Retina (tissue), 1 donor: ENCODE data around the gene LAMTOR1.
"Not testable (repeated sequence)": the region's sequence is repeated elsewhere in the genome, so short reads cannot be mapped to it uniquely, and the experiment has no call there.

Experiments used
- DNase-seq: peaks from one replicate; pipeline ENCODE4 v3.0.0-alpha.2; 2016

Gene LAMTOR1

GRCh38 chr11:72102946-72103753 lies at the start of gene LAMTOR1:
LAMTOR1 (minus strand) TSS chr11:72103297; CDS start chr11:72103224, 73 bp downstream.
- peak; percentile 96 for DNase-seq

- no peak for DNase-seq
Observed at GRCh38 chr11:72150882-72151281, 47.8 kb upstream of the LAMTOR1 start.

GRCh38 chr11:72146625-72147024 lies 43.5 kb upstream of the LAMTOR1 start:
- DNase-seq: no peak

GRCh38 chr11:72144807-72145565 lies 41.9 kb upstream of the LAMTOR1 start:
- DNase-seq: no peak

- DNase-seq: not testable (repeated sequence)
Observed at GRCh38 chr11:72142543-72142942, 39.4 kb upstream of the LAMTOR1 start.

GRCh38 chr11:72142086-72142485 lies 39.0 kb upstream of the LAMTOR1 start:
- not testable (repeated sequence) for DNase-seq

GRCh38 chr11:72141066-72141465 lies 38.0 kb upstream of the LAMTOR1 start:
- DNase-seq: no peak

GRCh38 chr11:72140661-72141060 lies 37.6 kb upstream of the LAMTOR1 start:
- DNase-seq: no peak

- no peak for DNase-seq
Observed at GRCh38 chr11:72139500-72139899, 36.4 kb upstream of the LAMTOR1 start.

- no peak for DNase-seq
Observed at GRCh38 chr11:72138821-72139390, 35.8 kb upstream of the LAMTOR1 start.

- DNase-seq: no peak
Observed at GRCh38 chr11:72136684-72137262, 33.7 kb upstream of the LAMTOR1 start.

- no peak for DNase-seq
Observed at GRCh38 chr11:72135891-72136683, 33.0 kb upstream of the LAMTOR1 start.

- not testable (repeated sequence) for DNase-seq
Observed at GRCh38 chr11:72135473-72135872, 32.4 kb upstream of the LAMTOR1 start, which contains the start of gene FOLR3. FOLR3 (plus strand) TSS chr11:72135725; CDS start chr11:72135953, 228 bp downstream.

GRCh38 chr11:72132646-72133045 lies 29.5 kb upstream of the LAMTOR1 start:
- DNase-seq: no peak

GRCh38 chr11:72129381-72129780 lies 26.3 kb upstream of the LAMTOR1 start:
- no peak for DNase-seq

- DNase-seq: no peak
Observed at GRCh38 chr11:72127923-72128322, 24.8 kb upstream of the LAMTOR1 start.

GRCh38 chr11:72125956-72126355 lies 22.9 kb upstream of the LAMTOR1 start:
- no peak for DNase-seq

- DNase-seq: no peak
Observed at GRCh38 chr11:72124046-72124445, 20.9 kb upstream of the LAMTOR1 start.

- no peak for DNase-seq
Observed at GRCh38 chr11:72123117-72123653, 20.1 kb upstream of the LAMTOR1 start.

- DNase-seq: no peak
Observed at GRCh38 chr11:72122607-72123006, 19.5 kb upstream of the LAMTOR1 start.

- no peak for DNase-seq
Observed at GRCh38 chr11:72120930-72121329, 17.8 kb upstream of the LAMTOR1 start.

GRCh38 chr11:72119198-72119597 lies 16.1 kb upstream of the LAMTOR1 start:
- DNase-seq: no peak
